Ovary (tissue), 3 donors: ENCODE results near the gene TENT4A.

Experiments used
- EP300 ChIP-seq: sonication (generic); formaldehyde crosslinking; IDR thresholded peaks from one replicate; pipeline ENCODE4 v1.6.1; 2017; ENCODE audit warnings: antibody characterized with exemption
- POLR2A ChIP-seq: fragments of 450-650 bp; IDR thresholded peaks from one replicate; pipeline ENCODE4 v1.6.1; 2017; ENCODE audit warnings: antibody characterized with exemption, mild to moderate bottlenecking, moderate library complexity
- TF ChIP-seq, protein P1 (sequence below), 3 donors: fragments of 450-650 bp in 2 of 3; fragments of 200-600 bp in 1 of 3; IDR thresholded peaks; one replicate each; pipeline versions ENCODE4 v1.5.1 to v1.8.0; 2016 to 2022; ENCODE audit warnings: antibody characterized with exemption in 3 of 3, mild to moderate bottlenecking in 1 of 3
- donor health status: DM: no; HTN: no; CAD: no.

DNA sequence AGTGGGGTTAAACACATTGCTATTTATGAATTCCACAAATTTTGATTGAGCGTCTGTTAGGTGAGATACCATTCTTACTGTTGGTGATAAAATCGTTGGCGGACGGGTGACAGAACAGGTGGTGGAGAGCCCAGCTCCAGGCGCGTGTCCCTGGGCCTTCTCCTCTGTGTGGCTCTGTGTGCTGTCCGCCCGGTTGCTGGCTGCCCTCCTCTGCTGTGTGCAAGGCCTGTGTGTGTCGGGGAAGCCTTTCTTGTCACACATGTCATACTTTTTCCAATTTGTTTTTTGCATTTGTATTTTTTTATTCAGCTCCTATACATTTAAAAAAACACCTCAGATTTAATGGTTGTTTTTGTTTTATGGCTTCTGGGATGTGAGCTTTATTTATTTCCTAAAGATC lies 33.9 kb downstream of the TENT4A start:
- TF ChIP-seq, protein P1, sequence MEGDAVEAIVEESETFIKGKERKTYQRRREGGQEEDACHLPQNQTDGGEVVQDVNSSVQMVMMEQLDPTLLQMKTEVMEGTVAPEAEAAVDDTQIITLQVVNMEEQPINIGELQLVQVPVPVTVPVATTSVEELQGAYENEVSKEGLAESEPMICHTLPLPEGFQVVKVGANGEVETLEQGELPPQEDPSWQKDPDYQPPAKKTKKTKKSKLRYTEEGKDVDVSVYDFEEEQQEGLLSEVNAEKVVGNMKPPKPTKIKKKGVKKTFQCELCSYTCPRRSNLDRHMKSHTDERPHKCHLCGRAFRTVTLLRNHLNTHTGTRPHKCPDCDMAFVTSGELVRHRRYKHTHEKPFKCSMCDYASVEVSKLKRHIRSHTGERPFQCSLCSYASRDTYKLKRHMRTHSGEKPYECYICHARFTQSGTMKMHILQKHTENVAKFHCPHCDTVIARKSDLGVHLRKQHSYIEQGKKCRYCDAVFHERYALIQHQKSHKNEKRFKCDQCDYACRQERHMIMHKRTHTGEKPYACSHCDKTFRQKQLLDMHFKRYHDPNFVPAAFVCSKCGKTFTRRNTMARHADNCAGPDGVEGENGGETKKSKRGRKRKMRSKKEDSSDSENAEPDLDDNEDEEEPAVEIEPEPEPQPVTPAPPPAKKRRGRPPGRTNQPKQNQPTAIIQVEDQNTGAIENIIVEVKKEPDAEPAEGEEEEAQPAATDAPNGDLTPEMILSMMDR (IDR thresholded peaks at IDR 0.05): no peak
- TF ChIP-seq EP300: no peak
- TF ChIP-seq POLR2A: no peak
